Liver (tissue), 9 donors: ENCODE results near the gene FAM20C. TPM values are rescaled to one million over a fixed set of nuclear protein-coding genes. Genes with fewer than 3 reads are reported as not detected.

ENCODE experiments used
- DNase-seq: peaks from one replicate; pipeline ENCODE4 v3.0.0-alpha.2; 2017; ENCODE audit warnings: low spot score
- H3K27ac ChIP-seq, 2 donors: one replicate each; pipeline ENCODE4 v1.7.0; 2013; ENCODE audit warnings: inconsistent platforms in 2 of 2, low read length in 2 of 2, control low read depth in 1 of 2, low read depth in 1 of 2, mild to moderate bottlenecking in 1 of 2
- H3K27me3 ChIP-seq, 4 donors: one replicate each; pipeline versions ENCODE4 v1.6.1 to v1.7.0; 2013; ENCODE audit warnings: low read length in 3 of 4, inconsistent platforms in 1 of 4, mild to moderate bottlenecking in 1 of 4, moderate library complexity in 1 of 4; ENCODE audit not compliant: control insufficient read depth in 4 of 4, insufficient read depth in 4 of 4
- H3K36me3 ChIP-seq, 4 donors: one replicate each; pipeline versions ENCODE4 v1.6.1 to v1.7.0; 2013; ENCODE audit warnings: low read length in 3 of 4, mild to moderate bottlenecking in 3 of 4, low read depth in 1 of 4, moderate library complexity in 1 of 4; ENCODE audit not compliant: control insufficient read depth in 4 of 4, insufficient read depth in 3 of 4
- H3K4me1 ChIP-seq, 4 donors: one replicate each; pipeline versions ENCODE4 v1.6.1 to v1.7.0; 2013; ENCODE audit warnings: low read length in 3 of 4, mild to moderate bottlenecking in 3 of 4, moderate library complexity in 1 of 4; ENCODE audit not compliant: control insufficient read depth in 4 of 4, insufficient read depth in 4 of 4
- H3K4me3 ChIP-seq, 3 donors: one replicate each; pipeline versions ENCODE4 v1.6.1 to v1.7.0; 2013; ENCODE audit warnings: low read length in 3 of 3, control low read depth in 1 of 3, low read depth in 1 of 3, mild to moderate bottlenecking in 1 of 3
- H3K9ac ChIP-seq, 2 donors: one replicate each; pipeline ENCODE4 v1.7.0; 2013; ENCODE audit warnings: low read length in 2 of 2, mild to moderate bottlenecking in 2 of 2, moderate library complexity in 2 of 2, control low read depth in 1 of 2, low read depth in 1 of 2
- H3K9me3 ChIP-seq, 4 donors: one replicate each; pipeline versions ENCODE4 v1.6.1 to v1.7.0; 2013; ENCODE audit warnings: low read length in 3 of 4; ENCODE audit not compliant: control insufficient read depth in 4 of 4
- FOXA1 ChIP-seq: IDR thresholded peaks from 2 replicates; pipeline ENCODE4 v1.6.1; 2016; ENCODE audit warnings: antibody characterized with exemption
- FOXA2 ChIP-seq: IDR thresholded peaks from 2 replicates; pipeline ENCODE4 v1.6.1; 2016; ENCODE audit warnings: antibody characterized with exemption
- GABPA ChIP-seq, 2 donors: IDR thresholded peaks in 1 of 2; conservative IDR thresholded peaks in 1 of 2; 2 replicates each; pipeline ENCODE4 v1.6.1; 2016; ENCODE audit warnings: antibody characterized with exemption in 2 of 2, mild to moderate bottlenecking in 1 of 2, moderate library complexity in 1 of 2
- HNF4A ChIP-seq, 2 donors: conservative IDR thresholded peaks; 2 replicates each; pipeline ENCODE4 v1.6.1; 2016; ENCODE audit warnings: antibody characterized with exemption in 2 of 2, mild to moderate bottlenecking in 2 of 2
- HNF4G ChIP-seq: IDR thresholded peaks from 2 replicates; pipeline ENCODE4 v1.6.1; 2016; ENCODE audit warnings: antibody characterized with exemption
- JUND ChIP-seq, 2 donors: IDR thresholded peaks; 2 replicates each; pipeline ENCODE4 v1.6.1; 2016; ENCODE audit warnings: antibody characterized with exemption in 2 of 2
- NR2F2 ChIP-seq: IDR thresholded peaks from 2 replicates; pipeline ENCODE4 v1.6.1; 2016; ENCODE audit warnings: antibody characterized with exemption
- RAD21 ChIP-seq, 2 donors: IDR thresholded peaks; 2 replicates each; pipeline ENCODE4 v1.6.1; 2016; ENCODE audit warnings: antibody characterized with exemption in 2 of 2, mild to moderate bottlenecking in 2 of 2
- RXRA ChIP-seq, 2 donors: IDR thresholded peaks; 2 replicates each; pipeline ENCODE4 v1.6.1; 2017 to 2018; ENCODE audit warnings: antibody characterized with exemption in 2 of 2, mild to moderate bottlenecking in 1 of 2
- SP1 ChIP-seq: IDR thresholded peaks from 2 replicates; pipeline ENCODE4 v1.6.1; 2018; ENCODE audit warnings: antibody characterized with exemption, mild to moderate bottlenecking
- TAF1 ChIP-seq: conservative IDR thresholded peaks from 2 replicates; pipeline ENCODE4 v1.6.1; 2016; ENCODE audit warnings: antibody characterized with exemption, mild to moderate bottlenecking
- YY1 ChIP-seq: IDR thresholded peaks from 2 replicates; pipeline ENCODE4 v1.6.1; 2016; ENCODE audit warnings: antibody characterized with exemption, mild to moderate bottlenecking
- whole genome bisulfite sequencing: extraction: QIAGEN DNeasy Blood & Tissue Kit; methylation state at CpG from one replicate; pipeline ENCODE4 v1.1.7; 2013; 5-methylcytosine and 5-hydroxymethylcytosine counted together
- polyA plus RNA-seq, 2 donors: library from polyadenylated mRNA; stranded (reverse) in 1 of 2; unstranded in 1 of 2; fragments of 200-250 nt in 1 of 2; fragments of >200 nt in 1 of 2; fragmentation: Nextera tagmentation in 1 of 2; extraction: Ambion mirVana in 1 of 2; gene quantifications; one replicate each; pipeline versions ENCODE4 v1.2.1 to v1.2.3, GENCODE V29; 2013 to 2015
- total RNA-seq, 2 donors: library from RNA; depleted of rRNA; stranded (reverse); fragments of >200 nt; gene quantifications; one replicate each; pipeline ENCODE4 v1.2.3, GENCODE V29; 2014
- TF ChIP-seq, protein P1 (sequence below): IDR thresholded peaks from 2 replicates; pipeline ENCODE4 v1.6.1; 2016; ENCODE audit warnings: antibody characterized with exemption, mild to moderate bottlenecking
- TF ChIP-seq, protein P2 (sequence below): IDR thresholded peaks from 2 replicates; pipeline ENCODE4 v1.6.1; 2016; ENCODE audit warnings: antibody characterized with exemption
- TF ChIP-seq, protein P3 (sequence below): IDR thresholded peaks from 2 replicates; pipeline ENCODE4 v1.6.1; 2016; ENCODE audit warnings: antibody characterized with exemption
- TF ChIP-seq, protein P4 (sequence below): IDR thresholded peaks from 2 replicates; pipeline ENCODE4 v1.6.1; 2016; ENCODE audit warnings: antibody characterized with exemption
- TF ChIP-seq, protein P5 (sequence below): fragments of 150-350 bp; IDR thresholded peaks from 2 replicates; pipeline ENCODE4 v1.5.1; 2017; ENCODE audit warnings: improper control_type of control experiment, low read depth, low read length; ENCODE audit not compliant: missing input control
- donor health status: healthy.
- donor health status: healthy.
- donor health status: healthy.
- donor health status: healthy.
- donor health status: healthy.

Gene FAM20C
- total and polyA plus RNA-seq, 4 donors, result 13.4 to 40.4 (median 31.5) TPM

DNA sequence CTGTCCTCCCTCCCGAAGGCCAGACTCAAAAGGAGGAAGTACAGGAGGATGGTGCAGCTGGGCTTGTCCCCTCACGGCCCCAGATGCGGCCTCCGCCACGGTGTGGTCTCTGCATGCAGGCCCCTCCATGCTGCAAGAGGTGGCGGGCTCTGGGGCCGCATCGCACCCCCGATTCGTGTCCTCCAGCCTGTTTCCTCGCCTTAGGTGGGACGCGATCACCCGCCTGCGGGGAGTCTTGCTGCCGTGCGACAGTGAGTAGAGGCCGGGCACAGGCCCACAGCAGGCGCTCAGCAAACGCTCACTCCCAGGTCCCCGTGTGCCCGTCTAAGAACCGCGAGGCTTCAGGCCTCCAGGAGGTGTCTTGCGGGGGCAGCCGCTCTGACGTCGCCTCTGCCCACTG, 13.9 kb upstream of the FAM20C start:
- Histone ChIP-seq H3K4me3 (no peak overlapping the region), H3K9ac (no peak overlapping the region), H3K4me1 (no peaks in the 10 kb centered on the region), H3K9me3 (no peaks in the 10 kb centered on the region), H3K27ac (no peak overlapping the region), H3K36me3 (no peaks in the 10 kb centered on the region), H3K27me3 (no peaks in the 10 kb centered on the region)
- no peak for DNase-seq
- TF ChIP-seq HNF4G (no peak), RXRA (IDR thresholded peaks at IDR 0.05) (no peak), JUND (IDR thresholded peaks at IDR 0.05) (no peak), SP1 (no peak), HNF4A (conservative IDR thresholded peaks at IDR 0.05) (no peak), FOXA1 (no peak), RAD21 (IDR thresholded peaks at IDR 0.05) (no peak), NR2F2 (no peak), FOXA2 (no peak), YY1 (no peak), GABPA (IDR thresholded peaks at IDR 0.05 in 1 of 2, conservative IDR thresholded peaks at IDR 0.05 in 1 of 2) (no peak), TAF1 (no peak)
- TF ChIP-seq, protein P1, sequence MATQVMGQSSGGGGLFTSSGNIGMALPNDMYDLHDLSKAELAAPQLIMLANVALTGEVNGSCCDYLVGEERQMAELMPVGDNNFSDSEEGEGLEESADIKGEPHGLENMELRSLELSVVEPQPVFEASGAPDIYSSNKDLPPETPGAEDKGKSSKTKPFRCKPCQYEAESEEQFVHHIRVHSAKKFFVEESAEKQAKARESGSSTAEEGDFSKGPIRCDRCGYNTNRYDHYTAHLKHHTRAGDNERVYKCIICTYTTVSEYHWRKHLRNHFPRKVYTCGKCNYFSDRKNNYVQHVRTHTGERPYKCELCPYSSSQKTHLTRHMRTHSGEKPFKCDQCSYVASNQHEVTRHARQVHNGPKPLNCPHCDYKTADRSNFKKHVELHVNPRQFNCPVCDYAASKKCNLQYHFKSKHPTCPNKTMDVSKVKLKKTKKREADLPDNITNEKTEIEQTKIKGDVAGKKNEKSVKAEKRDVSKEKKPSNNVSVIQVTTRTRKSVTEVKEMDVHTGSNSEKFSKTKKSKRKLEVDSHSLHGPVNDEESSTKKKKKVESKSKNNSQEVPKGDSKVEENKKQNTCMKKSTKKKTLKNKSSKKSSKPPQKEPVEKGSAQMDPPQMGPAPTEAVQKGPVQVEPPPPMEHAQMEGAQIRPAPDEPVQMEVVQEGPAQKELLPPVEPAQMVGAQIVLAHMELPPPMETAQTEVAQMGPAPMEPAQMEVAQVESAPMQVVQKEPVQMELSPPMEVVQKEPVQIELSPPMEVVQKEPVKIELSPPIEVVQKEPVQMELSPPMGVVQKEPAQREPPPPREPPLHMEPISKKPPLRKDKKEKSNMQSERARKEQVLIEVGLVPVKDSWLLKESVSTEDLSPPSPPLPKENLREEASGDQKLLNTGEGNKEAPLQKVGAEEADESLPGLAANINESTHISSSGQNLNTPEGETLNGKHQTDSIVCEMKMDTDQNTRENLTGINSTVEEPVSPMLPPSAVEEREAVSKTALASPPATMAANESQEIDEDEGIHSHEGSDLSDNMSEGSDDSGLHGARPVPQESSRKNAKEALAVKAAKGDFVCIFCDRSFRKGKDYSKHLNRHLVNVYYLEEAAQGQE, result no peak
- TF ChIP-seq, protein P2, sequence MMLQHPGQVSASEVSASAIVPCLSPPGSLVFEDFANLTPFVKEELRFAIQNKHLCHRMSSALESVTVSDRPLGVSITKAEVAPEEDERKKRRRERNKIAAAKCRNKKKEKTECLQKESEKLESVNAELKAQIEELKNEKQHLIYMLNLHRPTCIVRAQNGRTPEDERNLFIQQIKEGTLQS, result no peak
- TF ChIP-seq, protein P3, sequence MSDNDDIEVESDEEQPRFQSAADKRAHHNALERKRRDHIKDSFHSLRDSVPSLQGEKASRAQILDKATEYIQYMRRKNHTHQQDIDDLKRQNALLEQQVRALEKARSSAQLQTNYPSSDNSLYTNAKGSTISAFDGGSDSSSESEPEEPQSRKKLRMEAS, result no peak
- TF ChIP-seq, protein P4, sequence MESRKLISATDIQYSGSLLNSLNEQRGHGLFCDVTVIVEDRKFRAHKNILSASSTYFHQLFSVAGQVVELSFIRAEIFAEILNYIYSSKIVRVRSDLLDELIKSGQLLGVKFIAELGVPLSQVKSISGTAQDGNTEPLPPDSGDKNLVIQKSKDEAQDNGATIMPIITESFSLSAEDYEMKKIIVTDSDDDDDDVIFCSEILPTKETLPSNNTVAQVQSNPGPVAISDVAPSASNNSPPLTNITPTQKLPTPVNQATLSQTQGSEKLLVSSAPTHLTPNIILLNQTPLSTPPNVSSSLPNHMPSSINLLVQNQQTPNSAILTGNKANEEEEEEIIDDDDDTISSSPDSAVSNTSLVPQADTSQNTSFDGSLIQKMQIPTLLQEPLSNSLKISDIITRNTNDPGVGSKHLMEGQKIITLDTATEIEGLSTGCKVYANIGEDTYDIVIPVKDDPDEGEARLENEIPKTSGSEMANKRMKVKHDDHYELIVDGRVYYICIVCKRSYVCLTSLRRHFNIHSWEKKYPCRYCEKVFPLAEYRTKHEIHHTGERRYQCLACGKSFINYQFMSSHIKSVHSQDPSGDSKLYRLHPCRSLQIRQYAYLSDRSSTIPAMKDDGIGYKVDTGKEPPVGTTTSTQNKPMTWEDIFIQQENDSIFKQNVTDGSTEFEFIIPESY, result no peak
- TF ChIP-seq, protein P5, sequence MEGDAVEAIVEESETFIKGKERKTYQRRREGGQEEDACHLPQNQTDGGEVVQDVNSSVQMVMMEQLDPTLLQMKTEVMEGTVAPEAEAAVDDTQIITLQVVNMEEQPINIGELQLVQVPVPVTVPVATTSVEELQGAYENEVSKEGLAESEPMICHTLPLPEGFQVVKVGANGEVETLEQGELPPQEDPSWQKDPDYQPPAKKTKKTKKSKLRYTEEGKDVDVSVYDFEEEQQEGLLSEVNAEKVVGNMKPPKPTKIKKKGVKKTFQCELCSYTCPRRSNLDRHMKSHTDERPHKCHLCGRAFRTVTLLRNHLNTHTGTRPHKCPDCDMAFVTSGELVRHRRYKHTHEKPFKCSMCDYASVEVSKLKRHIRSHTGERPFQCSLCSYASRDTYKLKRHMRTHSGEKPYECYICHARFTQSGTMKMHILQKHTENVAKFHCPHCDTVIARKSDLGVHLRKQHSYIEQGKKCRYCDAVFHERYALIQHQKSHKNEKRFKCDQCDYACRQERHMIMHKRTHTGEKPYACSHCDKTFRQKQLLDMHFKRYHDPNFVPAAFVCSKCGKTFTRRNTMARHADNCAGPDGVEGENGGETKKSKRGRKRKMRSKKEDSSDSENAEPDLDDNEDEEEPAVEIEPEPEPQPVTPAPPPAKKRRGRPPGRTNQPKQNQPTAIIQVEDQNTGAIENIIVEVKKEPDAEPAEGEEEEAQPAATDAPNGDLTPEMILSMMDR, result no peak
- 86% methylated on average over 28 of the region's 28 CpGs for WGBS
